ENCODE measurements around the gene TRMT1L. TPM values are rescaled to one million over a fixed set of nuclear protein-coding genes. Genes with fewer than 3 reads are reported as not detected.

The TRMT1L gene
- total and polyA plus RNA-seq, 10 donors = 7.7 to 35.6 (median 21.4) TPM

DNA sequence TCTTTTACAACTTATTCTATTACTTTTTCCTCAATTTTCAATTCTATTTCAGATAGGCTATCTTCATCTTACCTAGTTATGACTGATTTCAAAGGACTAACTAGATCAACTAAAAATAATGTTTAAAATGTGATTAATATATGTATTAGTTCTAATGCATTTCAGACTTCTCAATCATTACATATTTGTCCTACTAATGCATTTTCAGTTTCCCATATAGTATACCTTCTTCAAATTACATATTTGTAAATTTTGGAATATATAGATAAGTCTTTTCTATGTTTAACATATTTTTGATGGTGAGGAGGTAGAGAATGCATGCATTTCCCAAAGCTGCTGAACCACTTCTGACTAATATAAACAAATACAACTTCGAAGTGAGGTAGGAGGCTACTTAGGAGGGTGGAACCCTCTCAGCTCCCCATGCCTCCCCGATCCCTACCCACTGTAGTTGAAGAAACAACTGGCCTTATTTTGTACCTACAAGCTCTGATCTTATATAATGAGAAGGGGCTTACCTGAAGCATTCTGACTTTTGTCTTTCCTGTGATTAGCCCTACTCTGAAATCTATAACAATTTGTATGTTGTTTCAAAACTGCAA, 1.7 kb downstream of the TRMT1L start:
- Histone ChIP-seq H3K36me3 (peaks cover 0 to 18% (median 4%) of the 10 kb centered on the region in 6 donors), H3K4me1 (peaks cover 15 to 63% (median 49%) of the 10 kb centered on the region in 6 donors), H3K9me3 (no peaks in the 10 kb centered on the region), H3K27me3 (replicated peaks in 1 of 7) (no peaks in the 10 kb centered on the region), H3K27ac (peak overlapping the region; percentile 98 to 100 (median 99)), H3K4me3 (peak overlapping the region in 5 of 8 donors; percentile 71 to 86 (median 78))
- intact Hi-C loops (cut with DNase I; ENCODE audit: low total_unique reads) = loop anchor here (10.0 kb wide), 1 partner anchor 160 kb away; the partner anchor contains the start of gene IVNS1ABP
- WGBS, 5 donors = 45 to 58% (median 49%) methylated on average over 2 of the region's 2 CpGs
- no peak for DNase-seq
- TF ChIP-seq POLR2A (IDR thresholded peaks at IDR 0.05) (no peak), POLR2AphosphoS5 (IDR thresholded peaks at IDR 0.05) (no peak)
- TF ChIP-seq, protein P1, sequence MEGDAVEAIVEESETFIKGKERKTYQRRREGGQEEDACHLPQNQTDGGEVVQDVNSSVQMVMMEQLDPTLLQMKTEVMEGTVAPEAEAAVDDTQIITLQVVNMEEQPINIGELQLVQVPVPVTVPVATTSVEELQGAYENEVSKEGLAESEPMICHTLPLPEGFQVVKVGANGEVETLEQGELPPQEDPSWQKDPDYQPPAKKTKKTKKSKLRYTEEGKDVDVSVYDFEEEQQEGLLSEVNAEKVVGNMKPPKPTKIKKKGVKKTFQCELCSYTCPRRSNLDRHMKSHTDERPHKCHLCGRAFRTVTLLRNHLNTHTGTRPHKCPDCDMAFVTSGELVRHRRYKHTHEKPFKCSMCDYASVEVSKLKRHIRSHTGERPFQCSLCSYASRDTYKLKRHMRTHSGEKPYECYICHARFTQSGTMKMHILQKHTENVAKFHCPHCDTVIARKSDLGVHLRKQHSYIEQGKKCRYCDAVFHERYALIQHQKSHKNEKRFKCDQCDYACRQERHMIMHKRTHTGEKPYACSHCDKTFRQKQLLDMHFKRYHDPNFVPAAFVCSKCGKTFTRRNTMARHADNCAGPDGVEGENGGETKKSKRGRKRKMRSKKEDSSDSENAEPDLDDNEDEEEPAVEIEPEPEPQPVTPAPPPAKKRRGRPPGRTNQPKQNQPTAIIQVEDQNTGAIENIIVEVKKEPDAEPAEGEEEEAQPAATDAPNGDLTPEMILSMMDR (IDR thresholded peaks at IDR 0.05 in 8 of 11, conservative IDR thresholded peaks at IDR 0.05 in 3 of 11) = no peak

DNA sequence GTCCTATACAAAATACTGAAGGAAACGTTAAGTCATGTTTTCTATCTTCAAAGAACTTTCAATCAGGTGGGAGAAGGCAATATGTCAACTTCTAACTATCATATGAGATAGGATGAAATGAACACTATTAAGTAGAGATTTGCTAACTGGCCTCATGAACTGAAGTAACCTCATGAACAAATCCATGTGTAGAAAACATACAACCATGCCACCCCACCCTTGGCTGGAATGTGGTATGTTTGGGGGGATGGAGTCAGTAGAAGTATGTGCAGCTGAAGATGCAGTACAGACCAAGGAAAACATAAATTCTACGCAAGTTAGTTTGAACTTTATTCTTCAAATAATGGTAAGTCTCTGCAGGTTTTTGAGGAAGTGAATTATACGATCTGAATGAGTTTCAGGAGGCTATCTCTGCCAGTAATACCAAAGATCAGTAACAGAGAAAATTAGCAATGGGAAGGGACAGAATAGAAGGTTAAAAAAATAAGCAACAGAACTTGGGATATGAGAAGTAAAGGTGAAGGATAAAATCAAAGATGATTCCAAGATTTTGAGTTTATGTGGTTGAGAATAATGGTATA, 4.5 kb downstream of the TRMT1L start:
- peaks cover 0 to 45% (median 24%) of the 10 kb centered on the region in 6 donors for H3K36me3 ChIP-seq
- H3K4me3 ChIP-seq = no peak overlapping the region
- H3K9me3 ChIP-seq = no peaks in the 10 kb centered on the region
- no peak overlapping the region for H3K27ac ChIP-seq
- DNase-seq = no peak
- 68 to 86% (median 74%) methylated on average over 3 of the region's 3 CpGs for WGBS, 5 donors
- no peaks in the 10 kb centered on the region for H3K27me3 ChIP-seq (replicated peaks in 1 of 7)
- intact Hi-C loops (cut with DNase I; ENCODE audit: low total_unique reads) = loop anchor here (10.0 kb wide), 1 partner anchor 163 kb away; the partner anchor contains the start of gene IVNS1ABP
- peaks cover 15 to 46% (median 37%) of the 10 kb centered on the region in 6 donors for H3K4me1 ChIP-seq
- no peak for TF ChIP-seq POLR2AphosphoS5 (IDR thresholded peaks at IDR 0.05)

GRCh38 chr1:185151215-185151614, 5.5 kb downstream of the TRMT1L start:
- H3K27me3 ChIP-seq (replicated peaks in 1 of 7) = no peaks in the 10 kb centered on the region
- H3K27ac ChIP-seq = no peak overlapping the region
- peaks cover 15 to 45% (median 37%) of the 10 kb centered on the region in 6 donors for H3K4me1 ChIP-seq
- DNase-seq = no peak
- H3K4me3 ChIP-seq = no peak overlapping the region
- no peaks in the 10 kb centered on the region for H3K9me3 ChIP-seq
- intact Hi-C loops (cut with DNase I; ENCODE audit: low total_unique reads) = loop anchor here (10.0 kb wide), 1 partner anchor 164 kb away; the partner anchor contains the start of gene IVNS1ABP
- peaks cover 0 to 56% (median 29%) of the 10 kb centered on the region in 6 donors for H3K36me3 ChIP-seq
- TF ChIP-seq, protein P1 (IDR thresholded peaks at IDR 0.05 in 8 of 11, conservative IDR thresholded peaks at IDR 0.05 in 3 of 11) = no peak
- no peak for TF ChIP-seq POLR2A (IDR thresholded peaks at IDR 0.05)
- no peak for TF ChIP-seq POLR2AphosphoS5 (IDR thresholded peaks at IDR 0.05)
- 87 to 97% (median 94%) methylated on average over 5 of the region's 5 CpGs for WGBS, 5 donors

GRCh38 chr1:185144233-185144632, 12.5 kb downstream of the TRMT1L start:
- Histone ChIP-seq H3K36me3 (peaks cover 0 to 100% (median 60%) of the 10 kb centered on the region in 6 donors), H3K4me1 (no peaks in the 10 kb centered on the region), H3K9me3 (no peaks in the 10 kb centered on the region), H3K4me3 (no peak overlapping the region), H3K27ac (no peak overlapping the region), H3K27me3 (replicated peaks in 1 of 7) (no peaks in the 10 kb centered on the region)
- TF ChIP-seq, protein P1 (IDR thresholded peaks at IDR 0.05 in 8 of 11, conservative IDR thresholded peaks at IDR 0.05 in 3 of 11) = no peak
- TF ChIP-seq POLR2AphosphoS5 (IDR thresholded peaks at IDR 0.05) = no peak
- TF ChIP-seq POLR2A (IDR thresholded peaks at IDR 0.05) = no peak
- intact Hi-C loops (cut with DNase I; ENCODE audit: low total_unique reads) = no loop called here
- DNase-seq = no peak

Data from spleen (tissue), 11 donors.